ENCODE results near the gene ZBTB7C.

ZBTB7C gene

GRCh38 chr18:47992976-47993375 lies 416.2 kb downstream of the ZBTB7C start:
- no peak for DNase-seq (ENCODE audit: low read depth)

GRCh38 chr18:47992266-47992665 lies 416.9 kb downstream of the ZBTB7C start:
- no peak for DNase-seq (ENCODE audit: low read depth)

GRCh38 chr18:47990981-47991380 lies 418.2 kb downstream of the ZBTB7C start:
- no peak for DNase-seq (ENCODE audit: low read depth)

GRCh38 chr18:47987388-47987699 lies 421.8 kb downstream of the ZBTB7C start:
- no peak for DNase-seq (ENCODE audit: low read depth)

GRCh38 chr18:47986620-47987387 lies 422.4 kb downstream of the ZBTB7C start:
- no peak for DNase-seq (ENCODE audit: low read depth)

GRCh38 chr18:47985866-47986265 lies 423.3 kb downstream of the ZBTB7C start:
- DNase-seq (ENCODE audit: low read depth): no peak

- DNase-seq (ENCODE audit: low read depth): no peak
Measured at GRCh38 chr18:47984991-47985390, 424.2 kb downstream of the ZBTB7C start.

GRCh38 chr18:47983946-47984345 lies 425.2 kb downstream of the ZBTB7C start:
- DNase-seq (ENCODE audit: low read depth): no peak

GRCh38 chr18:47983055-47983454 lies 426.1 kb downstream of the ZBTB7C start:
- no peak for DNase-seq (ENCODE audit: low read depth)

GRCh38 chr18:47981830-47982229 lies 427.4 kb downstream of the ZBTB7C start:
- no peak for DNase-seq (ENCODE audit: low read depth)

GRCh38 chr18:47981320-47981719 lies 427.9 kb downstream of the ZBTB7C start:
- no peak for DNase-seq (ENCODE audit: low read depth)

GRCh38 chr18:47979611-47980200 lies 429.5 kb downstream of the ZBTB7C start:
- no peak for DNase-seq (ENCODE audit: low read depth)

GRCh38 chr18:47978603-47979002 lies 430.6 kb downstream of the ZBTB7C start:
- DNase-seq (ENCODE audit: low read depth): no peak

- no peak for DNase-seq (ENCODE audit: low read depth)
Measured at GRCh38 chr18:47978141-47978540, 431.0 kb downstream of the ZBTB7C start.
